ENCODE results near the gene ATP8A1. TPM values are rescaled to one million over a fixed set of nuclear protein-coding genes. Genes with fewer than 3 reads are reported as not detected.

Gene ATP8A1
- total RNA-seq, 1 donor from 2014 or later = 2.4 TPM

GRCh38 chr4:42632653-42633382 lies 24.1 kb downstream of the ATP8A1 start:
- Mint-ChIP-seq H3K9me3 (ENCODE audit: unreplicated experiment) (no peaks in the 10 kb centered on the region), H3K4me1 (ENCODE audit: unreplicated experiment) (no peaks in the 10 kb centered on the region), H3K4me3 (ENCODE audit: unreplicated experiment) (no peak overlapping the region), H3K27me3 (ENCODE audit: unreplicated experiment) (peaks cover 18% of the 10 kb centered on the region), H3K36me3 (ENCODE audit: unreplicated experiment) (no peaks in the 10 kb centered on the region), H3K27ac (ENCODE audit: unreplicated experiment) (no peak overlapping the region)
- no peak for DNase-seq (ENCODE audit: extremely low spot score, unreplicated experiment)
- TF ChIP-seq, protein P1, sequence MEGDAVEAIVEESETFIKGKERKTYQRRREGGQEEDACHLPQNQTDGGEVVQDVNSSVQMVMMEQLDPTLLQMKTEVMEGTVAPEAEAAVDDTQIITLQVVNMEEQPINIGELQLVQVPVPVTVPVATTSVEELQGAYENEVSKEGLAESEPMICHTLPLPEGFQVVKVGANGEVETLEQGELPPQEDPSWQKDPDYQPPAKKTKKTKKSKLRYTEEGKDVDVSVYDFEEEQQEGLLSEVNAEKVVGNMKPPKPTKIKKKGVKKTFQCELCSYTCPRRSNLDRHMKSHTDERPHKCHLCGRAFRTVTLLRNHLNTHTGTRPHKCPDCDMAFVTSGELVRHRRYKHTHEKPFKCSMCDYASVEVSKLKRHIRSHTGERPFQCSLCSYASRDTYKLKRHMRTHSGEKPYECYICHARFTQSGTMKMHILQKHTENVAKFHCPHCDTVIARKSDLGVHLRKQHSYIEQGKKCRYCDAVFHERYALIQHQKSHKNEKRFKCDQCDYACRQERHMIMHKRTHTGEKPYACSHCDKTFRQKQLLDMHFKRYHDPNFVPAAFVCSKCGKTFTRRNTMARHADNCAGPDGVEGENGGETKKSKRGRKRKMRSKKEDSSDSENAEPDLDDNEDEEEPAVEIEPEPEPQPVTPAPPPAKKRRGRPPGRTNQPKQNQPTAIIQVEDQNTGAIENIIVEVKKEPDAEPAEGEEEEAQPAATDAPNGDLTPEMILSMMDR (IDR thresholded peaks at IDR 0.05) = no peak

GRCh38 chr4:42630908-42631307 lies 26.0 kb downstream of the ATP8A1 start:
- Mint-ChIP-seq H3K27me3 (ENCODE audit: unreplicated experiment) (peaks cover 19% of the 10 kb centered on the region), H3K9me3 (ENCODE audit: unreplicated experiment) (no peaks in the 10 kb centered on the region), H3K4me1 (ENCODE audit: unreplicated experiment) (no peaks in the 10 kb centered on the region), H3K4me3 (ENCODE audit: unreplicated experiment) (no peak overlapping the region), H3K27ac (ENCODE audit: unreplicated experiment) (no peak overlapping the region), H3K36me3 (ENCODE audit: unreplicated experiment) (no peaks in the 10 kb centered on the region)
- TF ChIP-seq, protein P1 (IDR thresholded peaks at IDR 0.05) = no peak
- no peak for DNase-seq (ENCODE audit: extremely low spot score, unreplicated experiment)

DNA sequence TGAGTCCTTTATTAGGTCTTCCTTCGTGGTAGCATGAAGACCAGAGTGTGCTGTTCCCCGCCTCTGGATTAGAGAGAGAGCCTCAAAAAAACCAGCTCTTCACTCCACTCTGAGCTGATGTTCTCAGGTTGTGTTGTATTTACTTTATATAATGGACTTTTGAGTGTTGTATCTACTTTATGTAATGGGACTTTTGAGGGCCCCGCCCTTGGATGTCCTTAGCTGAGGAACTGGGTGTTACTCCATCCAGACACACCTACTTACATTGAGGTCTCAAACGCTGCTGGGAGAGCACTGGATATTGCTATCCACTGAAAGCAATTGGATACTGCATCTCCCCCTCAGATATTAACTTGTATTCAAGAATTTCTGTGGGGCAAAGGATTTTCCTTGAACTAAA lies 28.2 kb downstream of the ATP8A1 start:
- TF ChIP-seq, protein P1 (IDR thresholded peaks at IDR 0.05) = no peak
- Mint-ChIP-seq H3K27me3 (ENCODE audit: unreplicated experiment) (peaks cover 22% of the 10 kb centered on the region), H3K4me1 (ENCODE audit: unreplicated experiment) (no peaks in the 10 kb centered on the region), H3K27ac (ENCODE audit: unreplicated experiment) (no peak overlapping the region), H3K4me3 (ENCODE audit: unreplicated experiment) (no peak overlapping the region), H3K9me3 (ENCODE audit: unreplicated experiment) (no peaks in the 10 kb centered on the region), H3K36me3 (ENCODE audit: unreplicated experiment) (no peaks in the 10 kb centered on the region)
- no peak for DNase-seq (ENCODE audit: extremely low spot score, unreplicated experiment)

GRCh38 chr4:42627885-42628646 lies 28.8 kb downstream of the ATP8A1 start:
- TF ChIP-seq, protein P1 (IDR thresholded peaks at IDR 0.05) = no peak
- H3K9me3 Mint-ChIP-seq (ENCODE audit: unreplicated experiment) = no peaks in the 10 kb centered on the region
- H3K36me3 Mint-ChIP-seq (ENCODE audit: unreplicated experiment) = no peaks in the 10 kb centered on the region
- DNase-seq (ENCODE audit: extremely low spot score, unreplicated experiment) = no peak
- H3K27me3 Mint-ChIP-seq (ENCODE audit: unreplicated experiment) = peaks cover 18% of the 10 kb centered on the region
- H3K4me3 Mint-ChIP-seq (ENCODE audit: unreplicated experiment) = no peak overlapping the region
- H3K27ac Mint-ChIP-seq (ENCODE audit: unreplicated experiment) = no peak overlapping the region
- no peaks in the 10 kb centered on the region for H3K4me1 Mint-ChIP-seq (ENCODE audit: unreplicated experiment)

DNA sequence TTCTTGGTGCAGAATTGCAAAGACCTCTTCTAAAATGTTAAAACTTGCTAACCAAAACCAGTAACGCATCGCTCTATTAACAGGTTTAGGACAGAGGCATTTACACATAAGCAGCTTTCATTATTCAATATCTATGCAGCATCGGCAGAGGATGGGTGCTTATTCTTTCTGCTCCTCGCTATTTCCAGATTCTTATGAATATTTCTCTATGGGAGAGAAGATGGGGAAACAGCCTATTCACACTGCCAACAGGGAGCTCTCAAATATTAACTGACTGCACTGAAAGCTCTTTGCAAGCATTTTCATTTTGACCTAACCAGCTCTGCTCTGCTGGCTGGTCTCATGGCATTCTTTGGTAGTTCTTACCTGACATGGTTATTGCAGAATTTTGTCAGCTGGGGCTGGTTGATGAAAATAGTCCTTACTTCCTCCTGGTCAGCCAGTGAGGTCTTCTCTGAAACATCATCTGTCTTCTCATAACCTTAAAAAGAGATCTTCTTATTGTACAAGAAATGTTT lies 30.2 kb downstream of the ATP8A1 start:
- DNase-seq (ENCODE audit: extremely low spot score, unreplicated experiment) = no peak
- Mint-ChIP-seq H3K27me3 (ENCODE audit: unreplicated experiment) (peaks cover 13% of the 10 kb centered on the region), H3K4me3 (ENCODE audit: unreplicated experiment) (no peak overlapping the region), H3K36me3 (ENCODE audit: unreplicated experiment) (no peaks in the 10 kb centered on the region), H3K4me1 (ENCODE audit: unreplicated experiment) (no peaks in the 10 kb centered on the region), H3K27ac (ENCODE audit: unreplicated experiment) (no peak overlapping the region), H3K9me3 (ENCODE audit: unreplicated experiment) (no peaks in the 10 kb centered on the region)
- TF ChIP-seq, protein P1 (IDR thresholded peaks at IDR 0.05) = no peak

Measured in osteocyte (in vitro differentiated cells).